Neural cell (in vitro differentiated cells): ENCODE measurements around the gene ANXA10. TPM values are rescaled to one million over a fixed set of nuclear protein-coding genes. Genes with fewer than 3 reads are reported as not detected.

ENCODE experiments used
- H2AFZ ChIP-seq: fragments of 200-600, 300-800 bp; sonication (generic), shearing (Covaris generic); 2 replicates; pipeline ENCODE4 v1.6.0; 2014; ENCODE audit warnings: low read depth, mild to moderate bottlenecking, antibody characterized with exemption, low read length, moderate library complexity
- H3F3A ChIP-seq: fragments of 200-600 bp; shearing (Covaris generic); 2 replicates; pipeline ENCODE4 v1.6.1; 2016; ENCODE audit warnings: mild to moderate bottlenecking, moderate library complexity, mixed read lengths, antibody characterized with exemption, low read length; ENCODE audit not compliant: insufficient read depth, poor library complexity, severe bottlenecking
- H3K27ac ChIP-seq: fragments of 200-600, 300-800 bp; sonication (generic), shearing (Covaris generic); 2 replicates; pipeline ENCODE4 v1.5.1; 2014; ENCODE audit warnings: mild to moderate bottlenecking, low read length, moderate library complexity
- H3K27me3 ChIP-seq: fragments of 300-800, 200-600 bp; sonication (generic), shearing (Covaris generic); 2 replicates; pipeline ENCODE4 v1.6.0; 2014; ENCODE audit warnings: mild to moderate bottlenecking, low read depth, low read length, moderate library complexity; ENCODE audit not compliant: insufficient read depth
- H3K36me3 ChIP-seq: fragments of 300-800, 200-600 bp; sonication (generic), shearing (Covaris generic); 2 replicates; pipeline ENCODE4 v1.5.1; 2014; ENCODE audit warnings: mild to moderate bottlenecking, antibody characterized with exemption, low read length, moderate library complexity; ENCODE audit not compliant: insufficient read depth
- H3K4me2 ChIP-seq: fragments of 300-800, 200-600 bp; sonication (generic), shearing (Covaris generic); 2 replicates; pipeline ENCODE4 v1.6.0; 2014; ENCODE audit warnings: mild to moderate bottlenecking, low read length
- H3K4me3 ChIP-seq: fragments of 300-800, 200-600 bp; sonication (generic), shearing (Covaris generic); 2 replicates; pipeline ENCODE4 v1.5.1; 2014; ENCODE audit warnings: mild to moderate bottlenecking, low read length, moderate library complexity
- H3K79me2 ChIP-seq: fragments of 200-600 bp; shearing (Covaris generic); replicated peaks from 2 replicates; pipeline ENCODE4 v1.6.0; 2014; ENCODE audit warnings: mild to moderate bottlenecking, low read length, moderate library complexity; ENCODE audit not compliant: insufficient read depth
- H3K9ac ChIP-seq: fragments of 300-800, 200-600 bp; sonication (generic), shearing (Covaris generic); 2 replicates; pipeline ENCODE4 v1.6.1; 2016; ENCODE audit warnings: mild to moderate bottlenecking, low read length, mixed read lengths
- H3K9me2 ChIP-seq: fragments of 200-600 bp; shearing (Covaris generic); 2 replicates; pipeline ENCODE4 v1.6.1; 2016; ENCODE audit warnings: mild to moderate bottlenecking, low read length, mixed read lengths; ENCODE audit not compliant: insufficient read depth
- H3K9me3 ChIP-seq: fragments of 200-600, 300-800 bp; sonication (generic), shearing (Covaris generic); 2 replicates; pipeline ENCODE4 v1.6.1; 2016; ENCODE audit warnings: mild to moderate bottlenecking, mixed run types, low read length, moderate library complexity, mixed read lengths
- H4K20me1 ChIP-seq: fragments of 200-600 bp; shearing (Covaris generic); 2 replicates; pipeline ENCODE4 v1.6.1; 2016; ENCODE audit warnings: mild to moderate bottlenecking, mixed run types; ENCODE audit not compliant: insufficient read depth
- CTCF ChIP-seq: fragments of 450-650 bp; IDR thresholded peaks from 2 replicates; pipeline ENCODE4 v1.5.1; 2014; ENCODE audit warnings: antibody characterized with exemption, mild to moderate bottlenecking, moderate library complexity; ENCODE audit not compliant: poor library complexity, severe bottlenecking
- EP300 ChIP-seq: fragments of 450-650 bp; conservative IDR thresholded peaks from 2 replicates; pipeline ENCODE4 v1.6.1; 2014; ENCODE audit warnings: antibody characterized with exemption, mild to moderate bottlenecking, moderate library complexity; ENCODE audit not compliant: poor library complexity, severe bottlenecking
- EZH2 ChIP-seq: fragments of 200-600, 300-800 bp; shearing (Covaris generic), sonication (generic); IDR thresholded peaks from 2 replicates; pipeline ENCODE4 v1.6.1; 2014; ENCODE audit warnings: antibody characterized with exemption, low read length, borderline replicate concordance, mild to moderate bottlenecking; ENCODE audit not compliant: insufficient read depth, poor library complexity, severe bottlenecking
- MXI1 ChIP-seq: fragments of 450-650 bp; conservative IDR thresholded peaks from 2 replicates; pipeline ENCODE4 v1.6.1; 2014; ENCODE audit warnings: antibody characterized with exemption, mild to moderate bottlenecking; ENCODE audit not compliant: poor library complexity, severe bottlenecking
- POLR2AphosphoS5 ChIP-seq: IDR thresholded peaks from 2 replicates; pipeline ENCODE4 v1.6.1; 2012
- RAD21 ChIP-seq: fragments of 450-650 bp; conservative IDR thresholded peaks from 2 replicates; pipeline ENCODE4 v1.6.1; 2014; ENCODE audit warnings: antibody characterized with exemption, mild to moderate bottlenecking, moderate library complexity
- REST ChIP-seq: IDR thresholded peaks from 2 replicates; pipeline ENCODE4 v1.6.1; 2012; ENCODE audit warnings: borderline replicate concordance
- SMC3 ChIP-seq: fragments of 450-650 bp; conservative IDR thresholded peaks from 2 replicates; pipeline ENCODE4 v1.6.1; 2014; ENCODE audit warnings: antibody characterized with exemption, mild to moderate bottlenecking, moderate library complexity; ENCODE audit not compliant: poor library complexity
- TAF1 ChIP-seq: IDR thresholded peaks from 2 replicates; pipeline ENCODE4 v1.6.1; 2012; ENCODE audit warnings: low read depth
- polyA plus RNA-seq: library from polyadenylated mRNA; depleted of rRNA; stranded (reverse); fragments of >200 nt; gene quantifications from 2 replicates; pipeline ENCODE4 v1.2.3, GENCODE V29; 2014

The ANXA10 gene
- polyA plus RNA-seq, 1 donor from 2014 or later, result not detected

GRCh38 chr4:168119890-168120289 lies 27.6 kb downstream of the ANXA10 start:
- no peak for TF ChIP-seq POLR2AphosphoS5
- no peak for TF ChIP-seq SMC3
- Histone ChIP-seq H3K9me2 (no peaks in the 10 kb centered on the region), H2AFZ (no peak overlapping the region), H3K4me3 (no peak overlapping the region), H3K27ac (no peak overlapping the region), H3K9ac (no peak overlapping the region), H3K9me3 (no peaks in the 10 kb centered on the region), H3K36me3 (no peaks in the 10 kb centered on the region), H3K27me3 (no peaks in the 10 kb centered on the region), H3F3A (no peaks in the 10 kb centered on the region), H4K20me1 (no peaks in the 10 kb centered on the region), H3K79me2 (no peaks in the 10 kb centered on the region), H3K4me2 (no peak overlapping the region)

DNA sequence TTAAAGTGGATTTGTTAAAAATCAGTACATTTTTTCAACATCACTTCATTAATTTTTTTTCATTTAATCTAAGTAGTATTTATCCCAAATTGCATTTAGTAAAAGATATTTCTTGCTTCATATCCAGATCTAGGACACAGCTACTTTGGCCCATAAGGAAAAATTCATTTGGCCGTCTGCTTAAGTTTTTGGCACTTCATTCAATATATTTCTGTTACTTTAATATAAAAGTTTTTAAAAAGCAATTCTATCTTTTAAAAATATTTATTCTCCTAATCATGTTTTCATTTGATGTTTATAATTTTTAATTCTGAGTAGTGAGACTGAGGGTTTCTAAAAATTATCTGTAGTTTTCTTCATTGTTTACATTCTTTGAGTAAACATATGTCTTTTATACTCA lies 28.5 kb downstream of the ANXA10 start:
- no peaks in the 10 kb centered on the region for H3K9me2 ChIP-seq
- no peak overlapping the region for H3K4me3 ChIP-seq
- no peaks in the 10 kb centered on the region for H3K9me3 ChIP-seq
- no peaks in the 10 kb centered on the region for H3F3A ChIP-seq
- no peaks in the 10 kb centered on the region for H4K20me1 ChIP-seq
- no peak overlapping the region for H3K9ac ChIP-seq
- H3K4me2 ChIP-seq, result no peak overlapping the region
- no peaks in the 10 kb centered on the region for H3K79me2 ChIP-seq
- H3K27me3 ChIP-seq, result no peaks in the 10 kb centered on the region
- TF ChIP-seq SMC3, result no peak
- TF ChIP-seq REST, result no peak
- TF ChIP-seq EP300, result no peak
- TF ChIP-seq TAF1, result no peak
- TF ChIP-seq RAD21, result no peak
- no peak for TF ChIP-seq POLR2AphosphoS5
- TF ChIP-seq EZH2, result no peak
- no peak overlapping the region for H3K27ac ChIP-seq
- H3K36me3 ChIP-seq, result no peaks in the 10 kb centered on the region
- H2AFZ ChIP-seq, result no peak overlapping the region

DNA sequence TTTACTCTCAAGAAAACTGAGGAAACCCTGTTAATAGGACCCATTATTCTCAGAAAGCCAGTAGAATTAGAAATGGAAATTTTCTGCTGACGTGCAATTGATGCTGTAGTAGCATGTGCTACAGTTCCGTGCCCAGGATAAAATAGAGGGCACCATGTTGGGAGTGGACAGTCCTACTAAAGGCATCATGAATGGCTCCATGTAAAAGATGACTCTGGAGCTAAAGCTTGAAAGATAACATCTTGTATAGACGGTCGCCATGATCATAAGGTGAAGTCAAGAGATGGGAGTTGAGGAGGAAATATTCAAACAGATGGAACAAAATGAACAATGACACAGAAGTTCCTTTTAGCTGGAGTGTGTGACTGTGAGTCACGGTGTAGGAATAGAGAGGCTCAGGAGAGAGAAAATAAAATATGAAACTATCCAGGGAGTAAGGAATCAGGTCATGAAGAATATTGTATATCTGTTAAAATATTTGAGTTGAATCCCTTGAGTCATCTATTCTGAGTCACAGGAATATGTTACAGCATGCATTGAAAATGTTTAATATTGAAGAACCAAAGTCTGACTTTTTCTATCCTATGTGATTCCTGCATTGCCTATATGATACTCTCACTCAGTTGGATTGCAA lies 31.8 kb downstream of the ANXA10 start:
- Histone ChIP-seq H3K9me2 (no peaks in the 10 kb centered on the region), H3K4me2 (no peak overlapping the region), H2AFZ (no peak overlapping the region), H3K27me3 (no peaks in the 10 kb centered on the region), H3K9ac (no peak overlapping the region), H3F3A (no peaks in the 10 kb centered on the region), H3K36me3 (no peaks in the 10 kb centered on the region), H3K27ac (no peak overlapping the region), H3K9me3 (no peaks in the 10 kb centered on the region), H4K20me1 (no peaks in the 10 kb centered on the region), H3K4me3 (no peak overlapping the region), H3K79me2 (no peaks in the 10 kb centered on the region)
- TF ChIP-seq SMC3 (no peak), POLR2AphosphoS5 (no peak), EZH2 (no peak), EP300 (no peak), RAD21 (no peak), TAF1 (no peak), REST (no peak), CTCF (no peak), MXI1 (no peak)
